ENCODE measurements around the gene PIEZO1. TPM values are rescaled to one million over a fixed set of nuclear protein-coding genes. Genes with fewer than 3 reads are reported as not detected.
A peak's percentile ranks its signal among the peaks of the same experiment; 100 is the strongest.

Gene PIEZO1
- total and polyA plus RNA-seq, 2 donors (not counting 3 experiments of a cell fraction or from before 2014, with no cell fraction given): 298 to 322 TPM

GRCh38 chr16:88804173-88804551, 19.1 kb upstream of the PIEZO1 start:
- CTCF ChIA-PET: interaction anchor here (2.1 kb wide), 1 partner anchor 67 kb away, joined by 14 read pairs; no protein-coding TSS in a partner anchor
- peak overlapping the region; percentile 46 to 49 (median 47) for H3K4me3 ChIP-seq (replicated peaks in 1 of 3; ENCODE audit: insufficient read depth in 1 of 3, low read depth in 1 of 3, low read length in 3 of 3)
- no peak overlapping the region for H3K27ac ChIP-seq (ENCODE audit: insufficient read depth, low read depth, low read length)
- H3K9ac ChIP-seq (replicated peaks; ENCODE audit: extremely low read depth, insufficient read depth, low read length): peak overlapping the region; percentile 58
- no peaks in the 10 kb centered on the region for H3K9me1 ChIP-seq (replicated peaks; ENCODE audit: control insufficient read depth, extremely low read depth, insufficient read depth, low read length)
- TF ChIP-seq GATA2 (IDR thresholded peaks at IDR 0.05; ENCODE audit: insufficient read depth, insufficient read length, low read depth, low read length): no peak
- no peak for TF ChIP-seq JUN (IDR thresholded peaks at IDR 0.05; ENCODE audit: borderline replicate concordance, insufficient read depth, insufficient read length, low read depth)
- no peak for TF ChIP-seq FOS (IDR thresholded peaks at IDR 0.05; ENCODE audit: borderline replicate concordance, insufficient read depth, low read length)
- peaks cover 3 to 4% of the 10 kb centered on the region in 2 experiments for H3K36me3 ChIP-seq (ENCODE audit: control insufficient read depth in 2 of 2, extremely low read depth in 1 of 2, insufficient read depth in 2 of 2, low read length in 2 of 2)
- H2AFZ ChIP-seq (ENCODE audit: low read depth, low read length): no peak overlapping the region
- H3K9me3 ChIP-seq (replicated peaks; ENCODE audit: control insufficient read depth, insufficient read depth, low read length): no peaks in the 10 kb centered on the region
- DNase-seq (ENCODE audit: low read depth, low spot score): no peak
- intact Hi-C loops (cut with micrococcal nuclease) (no loop called here), dilution Hi-C loops (cut with MboI; ENCODE audit: extremely low pct_ligation_motif_present, low sequenced_read_pairs) (no loop called here)
- POLR2A ChIA-PET: no interaction called here
- H4K20me1 ChIP-seq (replicated peaks; ENCODE audit: control insufficient read depth, extremely low read depth, insufficient read depth, low read length): no peaks in the 10 kb centered on the region
- peak overlapping the region; percentile 64 for H3K4me2 ChIP-seq (ENCODE audit: insufficient read depth, low read length)
- H3K27me3 ChIP-seq (ENCODE audit: control insufficient read depth in 2 of 2, insufficient read depth in 2 of 2, low read length in 2 of 2): no peaks in the 10 kb centered on the region
- TSS peak; percentile 34 for BruUV-seq (replicated peaks)
- peaks cover 10% of the 10 kb centered on the region for H3K4me1 ChIP-seq (ENCODE audit: control insufficient read depth, extremely low read depth, insufficient read depth, low read length)
- peaks cover 22% of the 10 kb centered on the region for H3K79me2 ChIP-seq (ENCODE audit: control insufficient read depth, insufficient read depth, low read length)
- no peak for FAIRE-seq

- peak within 1 kb of the TSS; percentile 58 for H3K27ac ChIP-seq (ENCODE audit: insufficient read depth, low read depth, low read length)
- no peaks in the 10 kb centered on the region for H3K9me1 ChIP-seq (replicated peaks; ENCODE audit: control insufficient read depth, extremely low read depth, insufficient read depth, low read length)
- H3K36me3 ChIP-seq (ENCODE audit: control insufficient read depth in 2 of 2, extremely low read depth in 1 of 2, insufficient read depth in 2 of 2, low read length in 2 of 2): peaks cover 0 to 4% of the 10 kb centered on the region in 2 experiments
- FAIRE-seq (peak; percentile 79), DNase-seq (ENCODE audit: low read depth, low spot score) (peak; percentile 76)
- H2AFZ ChIP-seq (ENCODE audit: low read depth, low read length): peak within 1 kb of the TSS; percentile 12
- H3K4me2 ChIP-seq (ENCODE audit: insufficient read depth, low read length): peak within 1 kb of the TSS; percentile 64
- TF ChIP-seq POLR2A (IDR thresholded peaks at IDR 0.05; ENCODE audit: low read depth, low read length) (peak; percentile 82), FOS (IDR thresholded peaks at IDR 0.05; ENCODE audit: borderline replicate concordance, insufficient read depth, low read length) (no peak), POLR2AphosphoS5 (IDR thresholded peaks at IDR 0.05; ENCODE audit: insufficient read depth, low read depth, low read length) (peak; percentile 96), CTCF (IDR thresholded peaks at IDR 0.05; ENCODE audit: extremely low read depth in 1 of 2, insufficient read depth in 1 of 2, low read depth in 1 of 2, low read length in 2 of 2) (no peak)
- ChIA-PET CTCF (interaction anchor here (0.7 to 2.1 kb wide), 3 partner anchors 10 to 66 kb away, joined by 3 to 14 read pairs (median 7); partner anchors contain the start of gene PIEZO1), POLR2A (no interaction called here)
- H4K20me1 ChIP-seq (replicated peaks; ENCODE audit: control insufficient read depth, extremely low read depth, insufficient read depth, low read length): no peaks in the 10 kb centered on the region
- H3K27me3 ChIP-seq (ENCODE audit: control insufficient read depth in 2 of 2, insufficient read depth in 2 of 2, low read length in 2 of 2): no peaks in the 10 kb centered on the region
- H3K79me2 ChIP-seq (ENCODE audit: control insufficient read depth, insufficient read depth, low read length): peaks cover 22% of the 10 kb centered on the region
- H3K4me3 ChIP-seq (replicated peaks in 1 of 3; ENCODE audit: insufficient read depth in 1 of 3, low read depth in 1 of 3, low read length in 3 of 3): peak within 1 kb of the TSS; percentile 46 to 49 (median 47)
- peaks cover 10% of the 10 kb centered on the region for H3K4me1 ChIP-seq (ENCODE audit: control insufficient read depth, extremely low read depth, insufficient read depth, low read length)
- dilution Hi-C loops (cut with MboI; ENCODE audit: extremely low pct_ligation_motif_present, low sequenced_read_pairs) (no loop called here), intact Hi-C loops (cut with micrococcal nuclease) (loop anchor here (1.0 kb wide), 2 partner anchors 20 to 66 kb away; no protein-coding TSS in a partner anchor)
- H3K9ac ChIP-seq (replicated peaks; ENCODE audit: extremely low read depth, insufficient read depth, low read length): peak within 1 kb of the TSS; percentile 79
- H3K9me3 ChIP-seq (replicated peaks; ENCODE audit: control insufficient read depth, insufficient read depth, low read length): no peaks in the 10 kb centered on the region
- BruUV-seq (replicated peaks): no TSS peak
Observed at GRCh38 chr16:88803264-88803987, 18.4 kb upstream of the PIEZO1 start, which contains the start of gene CDT1. TSS of gene CDT1 (plus strand) at chr16:88803789. CDS start at chr16:88803832, 43 bp downstream.
